Effector memory CD8-positive, alpha-beta T cell (primary cell): Measurements from ENCODE around the gene ASMT.
A peak's percentile ranks its signal among the peaks of the same experiment; 100 is the strongest.
"Not testable (repeated sequence)": the region's sequence is repeated elsewhere in the genome, so short reads cannot be mapped to it uniquely, and the experiment has no call there.

Source experiments
- ATAC-seq: fragments of 150-1000 bp; cut with Tn5 transposase; replicated peaks from 2 replicates; pipeline ENCODE4 v1.10.0; 2021; ENCODE audit warnings: mild to moderate bottlenecking, moderate library complexity
- DNase-seq, 3 experiments: peaks; one replicate each; pipeline ENCODE4 v3.0.0; 2021
- H3K27ac Mint-ChIP-seq, 2 donors: one replicate each; pipeline ENCODE4 v1.8.0; 2022; ENCODE audit warnings: mild to moderate bottlenecking in 2 of 2, mixed read lengths in 2 of 2, moderate library complexity in 2 of 2
- H3K27me3 Mint-ChIP-seq, 2 donors: one replicate each; pipeline ENCODE4 v1.8.0; 2022; ENCODE audit warnings: mixed read lengths in 2 of 2
- H3K36me3 Mint-ChIP-seq: one replicate; pipeline ENCODE4 v1.8.0; 2022; ENCODE audit warnings: mild to moderate bottlenecking, moderate library complexity, mixed read lengths; ENCODE audit not compliant: insufficient read depth
- H3K4me1 Mint-ChIP-seq, 2 donors: one replicate each; pipeline ENCODE4 v1.8.0; 2022; ENCODE audit warnings: low read depth in 2 of 2, mixed read lengths in 2 of 2
- H3K4me3 Mint-ChIP-seq, 2 donors: one replicate each; pipeline ENCODE4 v1.8.0; 2022; ENCODE audit warnings: mild to moderate bottlenecking in 2 of 2, mixed read lengths in 2 of 2, moderate library complexity in 2 of 2
- H3K9me3 Mint-ChIP-seq, 2 donors: one replicate each; pipeline ENCODE4 v1.8.0; 2022; ENCODE audit warnings: mixed read lengths in 2 of 2
- total RNA-seq, 9 experiments: gene quantifications; one replicate each; lab custom pipeline; 2026; lab: John Stamatoyannopoulos, UW

ASMT gene
- total RNA-seq = 0.13 to 0.92 (median 0.37) reads per million in 9 experiments

GRCh38 chrX:1614927-1615326 lies at the start of gene ASMT:
ASMT (plus strand) TSS chrX:1615059; CDS start chrX:1615200, 141 bp downstream.
- Mint-ChIP-seq H3K4me1 (peaks cover 0 to 7% of the 10 kb centered on the region in 2 donors), H3K27me3 (no peaks in the 10 kb centered on the region), H3K4me3 (no peak within 1 kb of the TSS), H3K27ac (no peak within 1 kb of the TSS), H3K9me3 (no peaks in the 10 kb centered on the region), H3K36me3 (peaks cover 10% of the 10 kb centered on the region)
- ATAC-seq (no peak), DNase-seq (no peak)

GRCh38 chrX:1574181-1574580 lies 40.7 kb upstream of the ASMT start:
- H3K27ac Mint-ChIP-seq, ATAC-seq, H3K4me3 Mint-ChIP-seq, H3K9me3 Mint-ChIP-seq, H3K27me3 Mint-ChIP-seq: not testable (repeated sequence)
- Mint-ChIP-seq H3K4me1 (peaks cover 8 to 14% of the 10 kb centered on the region in 2 donors), H3K36me3 (peaks cover 11% of the 10 kb centered on the region)
- peak in 1 of 3 experiments; percentile 0 for DNase-seq

GRCh38 chrX:1576201-1576992 lies 38.5 kb upstream of the ASMT start:
- Mint-ChIP-seq H3K4me3 (no peak overlapping the region), H3K4me1 (peaks cover 4 to 7% of the 10 kb centered on the region in 2 donors), H3K27me3 (no peaks in the 10 kb centered on the region), H3K9me3 (no peaks in the 10 kb centered on the region), H3K36me3 (peaks cover 4% of the 10 kb centered on the region), H3K27ac (no peak overlapping the region)
- peak; percentile 62 for ATAC-seq
- DNase-seq = peak in 1 of 3 experiments; percentile 1

- Mint-ChIP-seq H3K4me1 (peaks cover 6 to 11% of the 10 kb centered on the region in 2 donors), H3K27me3 (no peaks in the 10 kb centered on the region), H3K36me3 (peaks cover 4% of the 10 kb centered on the region), H3K9me3 (no peaks in the 10 kb centered on the region), H3K27ac (no peak overlapping the region), H3K4me3 (no peak overlapping the region)
- DNase-seq (no peak), ATAC-seq (no peak)
These were observed 37.0 kb upstream of the ASMT start for GRCh38 chrX:1577845-1578244.

GRCh38 chrX:1578511-1579173 lies 36.2 kb upstream of the ASMT start:
- ATAC-seq (no peak), DNase-seq (peak in 1 of 3 experiments; percentile 0)
- Mint-ChIP-seq H3K27me3 (no peaks in the 10 kb centered on the region), H3K9me3 (no peaks in the 10 kb centered on the region), H3K4me1 (peaks cover 12 to 19% of the 10 kb centered on the region in 2 donors), H3K36me3 (peaks cover 4% of the 10 kb centered on the region), H3K4me3 (no peak overlapping the region), H3K27ac (no peak overlapping the region)

GRCh38 chrX:1581132-1581531 lies 33.7 kb upstream of the ASMT start:
- peaks cover 12 to 20% of the 10 kb centered on the region in 2 donors for H3K4me1 Mint-ChIP-seq
- peaks cover 4% of the 10 kb centered on the region for H3K36me3 Mint-ChIP-seq
- ATAC-seq (peak; percentile 79), DNase-seq (peak; percentile 78 to 91 (median 78))
- H3K27me3 Mint-ChIP-seq = no peaks in the 10 kb centered on the region
- H3K4me3 Mint-ChIP-seq = peak overlapping the region in 1 of 2 donors; percentile 28
- H3K9me3 Mint-ChIP-seq = no peaks in the 10 kb centered on the region
- H3K27ac Mint-ChIP-seq = no peak overlapping the region

GRCh38 chrX:1582686-1583437 lies 32.0 kb upstream of the ASMT start:
- peaks cover 4% of the 10 kb centered on the region for H3K36me3 Mint-ChIP-seq
- peak in 1 of 3 experiments; percentile 26 for DNase-seq
- no peaks in the 10 kb centered on the region for H3K9me3 Mint-ChIP-seq
- ATAC-seq = peak; percentile 86
- no peaks in the 10 kb centered on the region for H3K27me3 Mint-ChIP-seq
- H3K4me1 Mint-ChIP-seq = peaks cover 12 to 20% of the 10 kb centered on the region in 2 donors
- peak overlapping the region; percentile 45 to 66 for H3K4me3 Mint-ChIP-seq
- H3K27ac Mint-ChIP-seq = peak overlapping the region; percentile 78 to 88

- Mint-ChIP-seq H3K4me1 (peaks cover 12 to 20% of the 10 kb centered on the region in 2 donors), H3K36me3 (peaks cover 4% of the 10 kb centered on the region), H3K9me3 (no peaks in the 10 kb centered on the region), H3K27me3 (no peaks in the 10 kb centered on the region), H3K4me3 (no peak overlapping the region), H3K27ac (no peak overlapping the region)
- DNase-seq (no peak), ATAC-seq (no peak)
These were observed 30.4 kb upstream of the ASMT start for GRCh38 chrX:1584237-1585011.

- Mint-ChIP-seq H3K27ac (peak overlapping the region in 1 of 2 donors; percentile 58), H3K9me3 (no peaks in the 10 kb centered on the region)
These were observed 27.7 kb upstream of the ASMT start for GRCh38 chrX:1587161-1587560.

GRCh38 chrX:1589356-1590130 lies 25.3 kb upstream of the ASMT start:
- no peaks in the 10 kb centered on the region for H3K9me3 Mint-ChIP-seq
- H3K27me3 Mint-ChIP-seq = no peaks in the 10 kb centered on the region
- H3K4me1 Mint-ChIP-seq = peaks cover 14 to 27% of the 10 kb centered on the region in 2 donors
- peak overlapping the region; percentile 88 for H3K27ac Mint-ChIP-seq
- no peak for DNase-seq
- H3K4me3 Mint-ChIP-seq = no peak overlapping the region
- peaks cover 29% of the 10 kb centered on the region for H3K36me3 Mint-ChIP-seq
- no peak for ATAC-seq

More at GRCh38 chrX:1587161-1587560, 27.7 kb upstream of the ASMT start:
- peaks cover 8% of the 10 kb centered on the region for H3K36me3 Mint-ChIP-seq
- no peak overlapping the region for H3K4me3 Mint-ChIP-seq
- ATAC-seq (no peak), DNase-seq (peak in 1 of 3 experiments; percentile 0)
- H3K4me1 Mint-ChIP-seq = peaks cover 11 to 18% of the 10 kb centered on the region in 2 donors
- no peaks in the 10 kb centered on the region for H3K27me3 Mint-ChIP-seq

GRCh38 chrX:1591102-1591862 lies 23.6 kb upstream of the ASMT start, which contains the start of gene AKAP17A:
AKAP17A (plus strand) TSS chrX:1591604; CDS start chrX:1593463, 1,859 bp downstream.
- Mint-ChIP-seq H3K4me1 (peaks cover 20 to 39% of the 10 kb centered on the region in 2 donors), H3K27me3 (no peaks in the 10 kb centered on the region), H3K9me3 (no peaks in the 10 kb centered on the region), H3K27ac (peak within 1 kb of the TSS; percentile 92 to 98), H3K36me3 (peaks cover 46% of the 10 kb centered on the region), H3K4me3 (peak within 1 kb of the TSS; percentile 88 to 98)
- peak; percentile 96 to 100 (median 99) for DNase-seq
- ATAC-seq = peak; percentile 94
